Activated T-cell treated with anti-CD3 and anti-CD28 coated beads for 48 hours (primary cell): ENCODE data around the gene TTC9C.
"Not testable (repeated sequence)": the region's sequence is repeated elsewhere in the genome, so short reads cannot be mapped to it uniquely, and the experiment has no call there.

Source experiments
- DNase-seq: peaks from one replicate; pipeline ENCODE4 v3.0.0-alpha.2; 2020; ENCODE audit warnings: low read depth

The TTC9C gene

DNA sequence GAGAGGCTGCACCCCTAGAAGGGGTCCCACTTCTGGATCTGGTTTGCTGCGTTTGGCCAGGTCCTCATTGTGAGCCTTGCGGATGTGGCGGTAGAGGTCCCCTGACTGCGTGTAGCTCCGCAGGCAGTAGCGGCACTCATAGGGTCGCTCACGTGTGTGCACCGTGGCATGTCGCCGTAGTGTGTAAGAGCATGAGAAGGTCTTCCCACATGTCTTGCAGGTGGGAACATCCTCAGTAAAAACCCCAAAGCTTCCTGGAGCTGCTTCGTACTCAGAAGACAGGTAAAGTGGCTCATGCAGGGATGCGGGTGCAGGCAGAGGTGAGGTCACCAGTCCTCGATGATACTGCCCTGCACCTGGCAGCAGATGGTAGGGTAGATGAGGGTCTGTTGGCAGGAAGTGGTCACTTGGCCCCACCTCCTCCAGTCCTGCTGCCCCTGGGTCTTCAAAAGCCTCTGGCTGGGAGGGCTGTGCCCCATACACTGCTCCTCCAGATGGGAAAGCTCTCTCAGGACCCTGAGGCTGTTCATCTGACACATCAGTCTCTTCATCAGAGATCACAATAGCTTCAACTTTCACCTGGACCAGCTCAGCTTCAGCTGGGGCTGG, 24.0 kb downstream of the TTC9C start:
- no peak for DNase-seq

- no peak for DNase-seq
Observed at GRCh38 chr11:62752994-62753735, 24.9 kb downstream of the TTC9C start.

- DNase-seq: peak; percentile 90
Observed at GRCh38 chr11:62753736-62754603, 25.7 kb downstream of the TTC9C start, which contains the start of gene ZBTB3. ZBTB3 (minus strand) TSS chr11:62754160; CDS start chr11:62753664, 496 bp downstream.

DNA sequence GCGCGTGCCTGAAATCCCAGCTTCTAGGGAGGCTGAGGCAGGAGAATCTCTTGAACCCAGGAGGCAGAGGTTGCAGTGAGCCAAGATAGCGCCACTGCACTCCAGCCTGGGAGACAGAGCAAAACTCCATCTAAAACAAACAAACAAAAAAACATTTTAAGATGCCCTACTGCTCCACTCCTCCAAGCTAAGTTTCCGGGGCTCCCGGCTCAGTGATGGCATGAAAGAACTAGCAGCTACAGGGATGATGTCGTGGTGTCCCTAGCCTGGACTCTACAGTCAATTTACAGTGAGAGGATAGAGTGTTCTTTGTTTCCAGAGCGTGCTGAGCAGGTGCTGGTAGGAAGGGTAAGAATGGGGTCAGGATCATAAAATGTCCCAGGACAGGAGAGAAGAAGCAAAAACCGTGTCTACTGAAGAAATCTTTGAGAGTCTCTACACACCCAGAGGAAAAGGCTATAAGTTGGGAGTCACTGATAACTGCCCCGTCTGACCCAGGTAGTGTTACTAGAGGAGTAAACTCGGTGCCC, 26.9 kb downstream of the TTC9C start:
- DNase-seq: no peak

DNA sequence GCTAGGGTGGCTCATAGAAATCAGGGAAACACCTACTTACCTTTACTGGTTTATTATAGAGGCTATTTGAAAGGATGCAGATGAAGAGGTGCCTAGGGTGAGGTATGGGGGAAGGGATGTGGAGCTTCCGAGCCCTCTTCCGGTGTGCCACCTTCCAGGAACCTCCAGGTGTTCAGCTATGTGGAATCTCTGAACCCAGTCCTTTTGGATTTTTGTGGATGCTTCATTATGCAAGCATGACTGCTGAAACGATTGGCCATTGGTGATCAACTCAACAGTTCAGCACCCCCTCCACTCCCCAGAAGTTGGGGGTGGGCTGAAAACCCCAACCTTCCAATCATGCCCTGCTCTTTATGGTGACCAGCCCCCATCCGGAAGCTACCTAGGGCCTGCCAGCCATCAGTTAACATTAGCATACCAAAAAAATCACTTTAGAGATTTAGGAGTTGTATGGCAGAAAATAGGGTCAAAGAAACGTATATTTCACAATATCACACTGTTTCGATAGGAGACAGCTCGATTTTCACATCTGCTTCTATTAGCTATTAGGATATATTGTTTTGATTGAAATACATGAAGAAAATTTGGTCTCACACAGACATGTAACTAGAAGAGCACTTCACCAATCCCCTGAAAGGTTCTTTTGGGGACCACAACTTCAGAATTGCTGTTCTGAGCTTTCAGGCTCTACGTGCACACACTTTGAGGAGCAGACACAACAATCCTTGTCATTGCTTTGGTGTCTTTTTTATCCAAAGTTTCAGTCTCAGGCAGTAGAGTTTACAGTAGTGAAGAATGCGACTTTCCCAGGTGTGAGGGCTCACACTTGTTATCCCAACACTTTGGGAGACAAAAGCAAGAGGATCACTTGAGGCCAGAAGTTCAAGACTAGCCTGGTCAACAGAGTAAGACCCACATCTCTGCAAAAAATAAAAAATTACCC, 29.8 kb downstream of the TTC9C start:
- no peak for DNase-seq

DNA sequence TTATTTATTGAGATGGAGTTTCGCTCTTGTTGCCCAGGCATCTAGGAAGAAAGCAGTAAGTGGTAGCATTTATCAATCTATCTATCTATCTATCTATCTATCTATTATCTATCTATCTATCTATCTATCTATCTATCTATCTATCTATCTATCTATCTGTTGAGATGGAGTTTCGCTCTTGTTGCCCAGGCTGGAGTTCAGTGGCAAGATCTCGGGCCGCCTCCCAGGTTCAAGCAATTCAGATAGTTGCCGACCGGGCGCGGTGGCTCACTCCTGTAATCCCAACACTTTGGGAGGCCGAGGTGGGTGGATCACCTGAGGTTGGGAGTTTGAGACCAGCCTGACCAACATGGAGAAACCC, 32.6 kb downstream of the TTC9C start:
- not testable (repeated sequence) for DNase-seq

DNA sequence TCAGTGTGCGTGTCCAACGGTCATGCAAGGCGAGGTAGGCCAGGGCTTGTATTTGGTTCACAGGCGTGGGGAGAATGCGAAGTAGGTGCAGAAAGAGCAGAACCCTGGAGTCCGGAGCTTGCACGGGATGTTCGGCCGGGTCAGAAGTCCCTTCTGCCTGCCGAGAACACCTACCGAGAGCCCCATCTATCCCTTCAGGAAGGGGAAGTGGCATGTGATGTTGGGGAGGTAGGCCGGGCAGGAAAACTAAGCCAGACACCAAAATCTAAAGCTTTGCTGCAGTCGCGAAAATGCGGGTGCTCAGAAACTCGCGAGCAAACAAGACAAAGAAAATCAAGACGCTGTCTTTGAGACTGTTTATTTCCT, 42.5 kb downstream of the TTC9C start:
- no peak for DNase-seq

GRCh38 chr11:62771144-62772021, 43.1 kb downstream of the TTC9C start, which contains the start of gene TAF6L:
TAF6L (plus strand) TSS chr11:62771396; CDS start chr11:62775784, 4,388 bp downstream.
- DNase-seq: peak; percentile 96

DNA sequence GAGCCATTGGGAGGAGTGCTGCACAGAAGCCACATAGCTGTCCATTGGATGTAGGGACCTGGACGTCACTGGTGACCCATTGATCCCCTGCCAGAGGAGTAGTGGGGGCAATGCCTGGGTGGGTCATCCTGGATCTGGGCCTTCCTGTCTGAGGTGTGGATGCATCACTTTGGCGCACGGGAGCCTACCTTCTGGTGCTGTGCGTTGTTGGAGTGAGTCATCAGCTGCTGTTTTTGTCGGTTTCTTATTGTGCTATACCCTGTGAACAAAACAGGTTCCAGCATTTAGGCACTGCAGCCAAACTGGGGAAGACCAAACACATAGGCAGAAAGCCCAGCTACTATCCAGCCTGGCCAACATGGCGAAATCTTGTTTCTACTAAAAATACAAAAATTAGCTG, 46.1 kb downstream of the TTC9C start:
- no peak for DNase-seq

- no peak for DNase-seq
Observed at GRCh38 chr11:62775646-62776045, 47.4 kb downstream of the TTC9C start.

GRCh38 chr11:62777389-62777788, 49.1 kb downstream of the TTC9C start:
- no peak for DNase-seq

- no peak for DNase-seq
Observed at GRCh38 chr11:62778441-62778840, 50.2 kb downstream of the TTC9C start.

DNA sequence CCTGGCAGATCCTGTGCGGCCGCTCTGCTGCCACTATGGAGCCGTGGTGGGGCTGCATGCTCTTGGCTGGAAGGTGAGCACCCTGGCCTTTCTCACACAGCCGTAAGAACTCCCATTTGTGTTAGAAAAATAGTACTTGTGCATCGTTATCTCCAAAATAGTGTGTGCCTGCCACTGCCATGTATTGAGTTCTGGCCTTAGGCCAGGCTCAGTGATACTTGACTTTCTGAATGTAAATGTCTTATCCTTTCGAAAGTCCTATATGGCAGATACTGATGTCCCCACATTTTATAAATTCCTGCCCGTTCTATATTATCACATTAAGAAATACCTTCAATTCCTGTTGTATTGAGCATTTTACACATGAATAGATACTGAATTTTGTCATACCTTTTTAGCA, 54.5 kb downstream of the TTC9C start:
- DNase-seq: no peak

GRCh38 chr11:62786318-62787004, 58.2 kb downstream of the TTC9C start:
- DNase-seq: peak; percentile 85

DNA sequence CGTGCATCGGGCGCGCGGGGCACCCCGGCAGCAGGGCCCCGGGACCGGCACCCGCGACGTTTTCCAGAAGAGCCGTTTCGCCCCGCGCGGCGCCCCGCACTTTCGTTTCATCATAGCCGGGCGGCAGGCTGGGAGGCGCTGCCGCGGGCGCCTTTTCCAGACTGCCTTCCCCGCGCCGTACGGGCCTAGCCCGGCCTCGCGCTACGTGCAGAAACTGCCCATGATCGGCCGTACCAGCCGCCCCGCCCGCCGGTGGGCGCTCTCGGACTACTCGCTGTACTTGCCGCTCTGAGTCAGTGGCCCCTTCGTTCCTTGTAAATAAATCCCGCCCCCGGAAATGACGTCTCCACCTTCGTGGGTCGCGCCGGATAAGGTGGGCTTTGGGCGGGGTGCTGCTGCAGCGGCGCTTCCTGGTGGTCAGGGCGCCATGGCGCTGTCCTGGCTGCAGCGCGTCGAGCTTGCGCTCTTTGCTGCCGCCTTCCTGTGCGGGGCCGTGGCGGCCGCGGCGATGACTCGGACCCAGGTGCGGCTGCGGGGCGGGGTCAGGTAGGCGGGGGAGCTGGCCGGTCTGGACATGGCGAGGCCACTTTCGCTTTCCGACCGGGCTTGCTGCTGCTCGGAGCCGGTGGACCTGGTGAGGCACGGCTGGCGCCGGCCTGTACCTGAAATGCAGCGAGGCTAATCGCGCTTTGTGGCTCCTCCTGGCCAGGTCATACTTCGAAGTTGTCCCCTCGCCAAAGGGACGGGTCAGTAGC, 58.9 kb downstream of the TTC9C start, which contains the start of gene TMEM179B:
Gene TMEM179B, plus strand, starts transcription at position 398 of the 755 bp plus-strand sequence. Its CDS starts 30 bp downstream, at position 428.
- DNase-seq: peak; percentile 96
